ENCODE data around the gene HLA-DPA1.

Gene HLA-DPA1

DNA sequence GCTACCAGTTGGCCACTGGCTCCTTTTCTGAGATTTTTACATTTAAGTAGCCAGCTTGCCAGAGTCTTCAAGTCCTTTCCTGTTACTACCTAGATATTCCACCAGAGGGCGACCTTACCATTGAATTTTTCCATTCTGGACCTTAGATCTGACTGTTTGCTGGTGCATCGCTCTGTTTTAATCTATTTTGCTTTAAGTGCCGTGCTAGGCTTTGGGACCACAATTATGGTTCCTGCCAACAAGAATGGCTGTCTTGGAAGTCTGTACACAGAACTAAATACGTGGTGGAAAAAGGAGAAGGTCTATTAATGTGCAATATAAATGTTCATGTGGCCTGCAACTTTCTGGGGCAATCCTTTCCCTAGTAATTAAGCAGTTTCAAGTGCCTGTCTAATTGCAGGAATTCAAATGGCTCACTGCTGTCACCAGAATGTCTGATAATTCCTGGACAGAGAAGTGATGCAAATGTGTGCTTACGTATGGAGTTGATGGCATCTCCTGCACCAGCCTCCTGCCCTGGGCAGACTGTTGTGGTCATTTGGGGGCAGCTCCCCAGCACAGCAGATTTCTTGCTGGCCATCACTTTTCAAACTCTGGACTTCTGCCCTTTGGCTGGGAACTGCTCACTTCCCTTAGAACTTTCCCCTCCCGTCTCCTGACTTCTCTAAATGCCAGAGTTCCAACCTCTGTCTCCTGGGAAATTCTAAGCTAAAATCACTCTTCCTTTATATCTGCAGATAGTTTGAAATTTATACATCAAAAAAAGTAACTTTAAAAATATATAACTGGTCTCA lies 58.4 kb downstream of the HLA-DPA1 start:
- peak; percentile 92 for DNase-seq (ENCODE audit: low read depth)
- TF ChIP-seq, protein P1, sequence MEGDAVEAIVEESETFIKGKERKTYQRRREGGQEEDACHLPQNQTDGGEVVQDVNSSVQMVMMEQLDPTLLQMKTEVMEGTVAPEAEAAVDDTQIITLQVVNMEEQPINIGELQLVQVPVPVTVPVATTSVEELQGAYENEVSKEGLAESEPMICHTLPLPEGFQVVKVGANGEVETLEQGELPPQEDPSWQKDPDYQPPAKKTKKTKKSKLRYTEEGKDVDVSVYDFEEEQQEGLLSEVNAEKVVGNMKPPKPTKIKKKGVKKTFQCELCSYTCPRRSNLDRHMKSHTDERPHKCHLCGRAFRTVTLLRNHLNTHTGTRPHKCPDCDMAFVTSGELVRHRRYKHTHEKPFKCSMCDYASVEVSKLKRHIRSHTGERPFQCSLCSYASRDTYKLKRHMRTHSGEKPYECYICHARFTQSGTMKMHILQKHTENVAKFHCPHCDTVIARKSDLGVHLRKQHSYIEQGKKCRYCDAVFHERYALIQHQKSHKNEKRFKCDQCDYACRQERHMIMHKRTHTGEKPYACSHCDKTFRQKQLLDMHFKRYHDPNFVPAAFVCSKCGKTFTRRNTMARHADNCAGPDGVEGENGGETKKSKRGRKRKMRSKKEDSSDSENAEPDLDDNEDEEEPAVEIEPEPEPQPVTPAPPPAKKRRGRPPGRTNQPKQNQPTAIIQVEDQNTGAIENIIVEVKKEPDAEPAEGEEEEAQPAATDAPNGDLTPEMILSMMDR (IDR thresholded peaks at IDR 0.05; ENCODE audit: low read length, missing control alignments) = peak; percentile 68
- no peak overlapping the region for H3K4me3 ChIP-seq (replicated peaks; ENCODE audit: low read depth, low read length)
